Measurements from ENCODE around the gene TRIP11. TPM values are rescaled to one million over a fixed set of nuclear protein-coding genes. Genes with fewer than 3 reads are reported as not detected.

Gene TRIP11
- total and polyA plus RNA-seq, 4 donors: 4.3 to 28.4 (median 16.6) TPM

- Histone ChIP-seq H3K9me3 (ENCODE audit: control insufficient read depth in 4 of 4, low read length in 3 of 4) (no peaks in the 10 kb centered on the region), H3K27me3 (ENCODE audit: control insufficient read depth in 4 of 4, insufficient read depth in 4 of 4, low read length in 3 of 4) (no peaks in the 10 kb centered on the region), H3K27ac (ENCODE audit: low read depth in 1 of 2, low read length in 2 of 2) (no peak overlapping the region), H3K36me3 (ENCODE audit: control insufficient read depth in 4 of 4, insufficient read depth in 3 of 4, low read depth in 1 of 4, low read length in 3 of 4) (peaks cover 5 to 27% (median 19%) of the 10 kb centered on the region in 4 donors), H3K4me1 (ENCODE audit: control insufficient read depth in 4 of 4, insufficient read depth in 4 of 4, low read length in 3 of 4) (peaks cover 0 to 13% (median 1%) of the 10 kb centered on the region in 4 donors), H3K4me3 (ENCODE audit: low read depth in 1 of 3, low read length in 3 of 3) (no peak overlapping the region), H3K9ac (ENCODE audit: low read depth in 1 of 2, low read length in 2 of 2) (no peak overlapping the region)
- no peak for TF ChIP-seq SP1 (IDR thresholded peaks at IDR 0.05)
- TF ChIP-seq NR2F2 (IDR thresholded peaks at IDR 0.05): no peak
- no peak for TF ChIP-seq RXRA (IDR thresholded peaks at IDR 0.05)
- TF ChIP-seq MAX (IDR thresholded peaks at IDR 0.05): no peak
- TF ChIP-seq RAD21 (IDR thresholded peaks at IDR 0.05): no peak
- no peak for TF ChIP-seq GABPA (IDR thresholded peaks at IDR 0.05 in 1 of 2, conservative IDR thresholded peaks at IDR 0.05 in 1 of 2)
- TF ChIP-seq EGR1 (IDR thresholded peaks at IDR 0.05; ENCODE audit: low read depth in 2 of 2): no peak
- TF ChIP-seq CTCF (IDR thresholded peaks at IDR 0.05; ENCODE audit: low read depth, low read length, missing input control): no peak
- TF ChIP-seq HNF4A (conservative IDR thresholded peaks at IDR 0.05): no peak
- TF ChIP-seq FOXA1 (IDR thresholded peaks at IDR 0.05): no peak
- no peak for TF ChIP-seq YY1 (IDR thresholded peaks at IDR 0.05)
- TF ChIP-seq TAF1 (conservative IDR thresholded peaks at IDR 0.05): no peak
- no peak for TF ChIP-seq ZBTB33 (IDR thresholded peaks at IDR 0.05)
- no peak for TF ChIP-seq ATF3 (IDR thresholded peaks at IDR 0.05)
- WGBS: 81% methylated on average over 3 of the region's 3 CpGs
- DNase-seq (ENCODE audit: low spot score): no peak
Measured at GRCh38 chr14:91987192-91987591, 52.7 kb downstream of the TRIP11 start.

- Histone ChIP-seq H3K9ac (ENCODE audit: low read depth in 1 of 2, low read length in 2 of 2) (no peak overlapping the region), H3K4me3 (ENCODE audit: low read depth in 1 of 3, low read length in 3 of 3) (no peak overlapping the region), H3K36me3 (ENCODE audit: control insufficient read depth in 4 of 4, insufficient read depth in 3 of 4, low read depth in 1 of 4, low read length in 3 of 4) (peaks cover 2 to 16% (median 12%) of the 10 kb centered on the region in 4 donors), H3K4me1 (ENCODE audit: control insufficient read depth in 4 of 4, insufficient read depth in 4 of 4, low read length in 3 of 4) (peaks cover 0 to 13% (median 1%) of the 10 kb centered on the region in 4 donors), H3K9me3 (ENCODE audit: control insufficient read depth in 4 of 4, low read length in 3 of 4) (no peaks in the 10 kb centered on the region), H3K27me3 (ENCODE audit: control insufficient read depth in 4 of 4, insufficient read depth in 4 of 4, low read length in 3 of 4) (no peaks in the 10 kb centered on the region), H3K27ac (ENCODE audit: low read depth in 1 of 2, low read length in 2 of 2) (no peak overlapping the region)
- no peak for TF ChIP-seq FOXA1 (IDR thresholded peaks at IDR 0.05)
- TF ChIP-seq HNF4G (IDR thresholded peaks at IDR 0.05): peak; percentile 16
- TF ChIP-seq REST (IDR thresholded peaks at IDR 0.05): no peak
- no peak for TF ChIP-seq MAX (IDR thresholded peaks at IDR 0.05)
- no peak for TF ChIP-seq CTCF (IDR thresholded peaks at IDR 0.05; ENCODE audit: low read depth, low read length, missing input control)
- TF ChIP-seq TAF1 (conservative IDR thresholded peaks at IDR 0.05): no peak
- peak in 1 of 2 donors; percentile 30 for TF ChIP-seq HNF4A (conservative IDR thresholded peaks at IDR 0.05)
- TF ChIP-seq NR2F2 (IDR thresholded peaks at IDR 0.05): peak; percentile 43
- TF ChIP-seq RXRA (IDR thresholded peaks at IDR 0.05): no peak
- TF ChIP-seq JUND (IDR thresholded peaks at IDR 0.05): no peak
- WGBS: 25% methylated on average over 4 of the region's 4 CpGs
- no peak for DNase-seq (ENCODE audit: low spot score)
Measured at GRCh38 chr14:91985521-91986255, 54.2 kb downstream of the TRIP11 start.

Measured in liver (tissue), 9 donors.